Left ventricle myocardium inferior (tissue), 1 donor: ENCODE measurements around the gene NECTIN1. TPM values are rescaled to one million over a fixed set of nuclear protein-coding genes. Genes with fewer than 3 reads are reported as not detected.

Experiments used
- DNase-seq: peaks from one replicate; pipeline ENCODE4 v3.0.0-alpha.2; 2020
- H3K27ac ChIP-seq: fragments of 200-600 bp; replicated peaks from 2 replicates; pipeline ENCODE4 v1.8.0; 2021
- H3K27me3 ChIP-seq: fragments of 200-600 bp; 2 replicates; pipeline ENCODE4 v1.8.0; 2021; ENCODE audit warnings: low read depth
- H3K36me3 ChIP-seq: fragments of 200-600 bp; 2 replicates; pipeline ENCODE4 v1.8.0; 2021
- H3K4me1 ChIP-seq: fragments of 200-600 bp; 2 replicates; pipeline ENCODE4 v1.8.0; 2021
- H3K4me3 ChIP-seq: fragments of 200-600 bp; 2 replicates; pipeline ENCODE4 v1.8.0; 2021; ENCODE audit warnings: mild to moderate bottlenecking, moderate library complexity
- H3K9me3 ChIP-seq: fragments of 200-600 bp; replicated peaks from 2 replicates; pipeline ENCODE4 v1.8.0; 2021
- intact Hi-C: fragments of 100-400 bp; cut with micrococcal nuclease; formaldehyde crosslinking; loops from one replicate; pipeline ENCODE4 v1.11.0; 2022
- total RNA-seq: library from RNA; stranded (reverse); fragmentation: NEBNext Ultra II Directional; extraction: Animal tissue kit (Norgen Biotek cat#: 25700); gene quantifications from one replicate; pipeline ENCODE4 v1.2.1, GENCODE V29; 2021
- TF ChIP-seq, protein P1 (sequence below): fragments of 200-600 bp; IDR thresholded peaks from 2 replicates; pipeline ENCODE4 v1.8.0; 2021; ENCODE audit warnings: antibody characterized with exemption, mild to moderate bottlenecking, borderline replicate concordance
- donor health status: DM: no; HTN: yes; CAD: no; lungs with severe emphysema.

The NECTIN1 gene
- total RNA-seq, 1 donor from 2014 or later = 22.9 TPM

GRCh38 chr11:119741369-119742262 lies 12.6 kb upstream of the NECTIN1 start:
- Histone ChIP-seq H3K4me3 (peak overlapping the region; percentile 51), H3K27ac (no peak overlapping the region), H3K27me3 (peaks cover 47% of the 10 kb centered on the region), H3K36me3 (no peaks in the 10 kb centered on the region), H3K4me1 (peaks cover 14% of the 10 kb centered on the region), H3K9me3 (no peaks in the 10 kb centered on the region)
- intact Hi-C loops = no loop called here
- TF ChIP-seq, protein P1, sequence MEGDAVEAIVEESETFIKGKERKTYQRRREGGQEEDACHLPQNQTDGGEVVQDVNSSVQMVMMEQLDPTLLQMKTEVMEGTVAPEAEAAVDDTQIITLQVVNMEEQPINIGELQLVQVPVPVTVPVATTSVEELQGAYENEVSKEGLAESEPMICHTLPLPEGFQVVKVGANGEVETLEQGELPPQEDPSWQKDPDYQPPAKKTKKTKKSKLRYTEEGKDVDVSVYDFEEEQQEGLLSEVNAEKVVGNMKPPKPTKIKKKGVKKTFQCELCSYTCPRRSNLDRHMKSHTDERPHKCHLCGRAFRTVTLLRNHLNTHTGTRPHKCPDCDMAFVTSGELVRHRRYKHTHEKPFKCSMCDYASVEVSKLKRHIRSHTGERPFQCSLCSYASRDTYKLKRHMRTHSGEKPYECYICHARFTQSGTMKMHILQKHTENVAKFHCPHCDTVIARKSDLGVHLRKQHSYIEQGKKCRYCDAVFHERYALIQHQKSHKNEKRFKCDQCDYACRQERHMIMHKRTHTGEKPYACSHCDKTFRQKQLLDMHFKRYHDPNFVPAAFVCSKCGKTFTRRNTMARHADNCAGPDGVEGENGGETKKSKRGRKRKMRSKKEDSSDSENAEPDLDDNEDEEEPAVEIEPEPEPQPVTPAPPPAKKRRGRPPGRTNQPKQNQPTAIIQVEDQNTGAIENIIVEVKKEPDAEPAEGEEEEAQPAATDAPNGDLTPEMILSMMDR = peak; percentile 89
- DNase-seq = peak; percentile 52

DNA sequence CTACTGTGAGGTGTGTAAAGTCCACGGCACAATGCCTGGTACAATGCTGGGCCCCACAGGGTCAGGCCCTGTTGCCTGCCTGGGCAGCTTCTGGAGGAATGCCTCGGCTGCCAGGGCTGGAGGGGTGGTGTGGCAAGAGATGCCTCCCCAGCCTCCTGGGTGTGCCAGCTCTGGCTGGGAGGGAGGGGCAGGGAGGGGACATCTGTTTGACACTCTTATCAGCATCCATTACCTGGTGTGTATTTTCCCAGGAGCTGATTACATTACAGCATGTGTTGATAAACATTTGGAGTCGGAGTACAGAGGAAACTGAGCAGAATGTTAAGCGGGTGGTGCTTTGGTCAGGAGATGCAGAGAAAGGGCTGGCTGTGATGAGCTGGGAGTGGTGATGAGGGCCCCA lies 11.0 kb upstream of the NECTIN1 start:
- intact Hi-C loops = no loop called here
- no peak for DNase-seq
- TF ChIP-seq, protein P1 = no peak
- H3K27ac ChIP-seq = no peak overlapping the region
- peaks cover 14% of the 10 kb centered on the region for H3K4me1 ChIP-seq
- no peaks in the 10 kb centered on the region for H3K9me3 ChIP-seq
- peaks cover 47% of the 10 kb centered on the region for H3K27me3 ChIP-seq
- no peak overlapping the region for H3K4me3 ChIP-seq
- H3K36me3 ChIP-seq = no peaks in the 10 kb centered on the region

- intact Hi-C loops = no loop called here
- H3K27ac ChIP-seq = no peak overlapping the region
- DNase-seq = no peak
- H3K9me3 ChIP-seq = no peaks in the 10 kb centered on the region
- no peak overlapping the region for H3K4me3 ChIP-seq
- TF ChIP-seq, protein P1 = no peak
- H3K27me3 ChIP-seq = peaks cover 47% of the 10 kb centered on the region
- peaks cover 14% of the 10 kb centered on the region for H3K4me1 ChIP-seq
- no peaks in the 10 kb centered on the region for H3K36me3 ChIP-seq
Observed at GRCh38 chr11:119739021-119739703, 10.2 kb upstream of the NECTIN1 start.

- Histone ChIP-seq H3K4me3 (no peak overlapping the region), H3K27ac (no peak overlapping the region), H3K9me3 (no peaks in the 10 kb centered on the region), H3K4me1 (peaks cover 14% of the 10 kb centered on the region), H3K36me3 (no peaks in the 10 kb centered on the region), H3K27me3 (peaks cover 41% of the 10 kb centered on the region)
- DNase-seq = no peak
- TF ChIP-seq, protein P1 = no peak
- intact Hi-C loops = no loop called here
Observed at GRCh38 chr11:119738059-119738439, 9.0 kb upstream of the NECTIN1 start.

DNA sequence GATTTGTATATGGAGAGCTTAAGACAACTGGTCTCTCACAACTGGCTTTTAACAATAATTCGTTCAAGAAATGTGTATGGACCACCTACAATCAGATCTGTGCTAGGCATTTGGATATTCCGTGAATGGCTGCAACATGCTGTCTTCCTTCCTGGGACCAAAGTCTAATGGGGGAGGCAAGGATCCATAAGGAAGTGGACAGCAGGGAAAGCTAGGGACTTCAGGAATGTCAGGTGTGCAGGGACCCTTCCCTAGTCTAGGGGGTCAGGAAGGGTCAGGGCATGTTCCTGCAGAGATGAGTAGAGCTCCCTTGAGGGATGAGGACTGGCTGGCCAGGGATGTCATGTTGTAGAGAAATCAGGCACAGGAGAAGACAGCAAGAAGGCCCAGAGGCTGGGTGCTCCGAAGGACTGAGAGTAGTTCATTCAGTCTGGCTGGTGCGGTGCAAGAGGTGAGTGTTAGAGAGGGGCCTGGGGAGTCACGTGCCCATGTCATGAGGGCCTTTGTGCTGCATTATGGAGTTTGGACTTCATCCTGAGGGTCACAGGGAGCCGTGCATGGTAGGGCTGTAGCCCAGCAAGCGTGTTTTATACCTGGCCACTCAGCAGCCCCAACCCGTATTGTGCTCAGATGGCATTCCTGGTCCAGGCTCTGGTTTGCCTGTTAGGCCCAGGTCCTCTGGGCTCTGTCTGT lies 8.5 kb upstream of the NECTIN1 start:
- peaks cover 11% of the 10 kb centered on the region for H3K4me1 ChIP-seq
- H3K9me3 ChIP-seq = no peaks in the 10 kb centered on the region
- H3K4me3 ChIP-seq = no peak overlapping the region
- no peak for DNase-seq
- TF ChIP-seq, protein P1 = no peak
- H3K27ac ChIP-seq = no peak overlapping the region
- intact Hi-C loops = no loop called here
- H3K27me3 ChIP-seq = peaks cover 36% of the 10 kb centered on the region
- no peaks in the 10 kb centered on the region for H3K36me3 ChIP-seq
